LHCN-M2 (cell line): ENCODE measurements around the gene SLC13A5. TPM values are rescaled to one million over a fixed set of nuclear protein-coding genes. Genes with fewer than 3 reads are reported as not detected.

Source experiments
- DNase-seq: peaks from one replicate; pipeline ENCODE4 v3.0.0-alpha.2; 2012; ENCODE audit warnings: low read depth
- total RNA-seq: library from RNA; depleted of rRNA; stranded (reverse); fragments of >200 nt; gene quantifications from 2 replicates; pipeline ENCODE4 v1.2.3, GENCODE V29; 2014

Gene SLC13A5
- total RNA-seq, 1 experiment from 2014 or later: not detected

DNA sequence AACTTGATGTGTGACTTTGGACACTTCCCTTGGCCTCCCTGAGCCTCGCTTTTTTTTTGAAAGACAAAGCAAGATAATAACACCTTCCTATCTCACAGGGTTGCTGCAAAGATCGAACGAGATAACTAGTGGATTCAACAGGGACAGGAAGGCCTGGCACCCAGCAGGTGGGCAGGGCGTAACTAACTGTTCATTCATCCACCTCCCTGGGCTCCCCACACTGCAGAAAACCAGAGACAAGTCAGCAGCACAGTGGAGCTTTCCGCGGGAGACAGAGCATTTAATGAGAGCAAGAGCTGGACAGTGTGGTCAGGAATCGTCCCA, 28.7 kb downstream of the SLC13A5 start:
- no peak for DNase-seq

DNA sequence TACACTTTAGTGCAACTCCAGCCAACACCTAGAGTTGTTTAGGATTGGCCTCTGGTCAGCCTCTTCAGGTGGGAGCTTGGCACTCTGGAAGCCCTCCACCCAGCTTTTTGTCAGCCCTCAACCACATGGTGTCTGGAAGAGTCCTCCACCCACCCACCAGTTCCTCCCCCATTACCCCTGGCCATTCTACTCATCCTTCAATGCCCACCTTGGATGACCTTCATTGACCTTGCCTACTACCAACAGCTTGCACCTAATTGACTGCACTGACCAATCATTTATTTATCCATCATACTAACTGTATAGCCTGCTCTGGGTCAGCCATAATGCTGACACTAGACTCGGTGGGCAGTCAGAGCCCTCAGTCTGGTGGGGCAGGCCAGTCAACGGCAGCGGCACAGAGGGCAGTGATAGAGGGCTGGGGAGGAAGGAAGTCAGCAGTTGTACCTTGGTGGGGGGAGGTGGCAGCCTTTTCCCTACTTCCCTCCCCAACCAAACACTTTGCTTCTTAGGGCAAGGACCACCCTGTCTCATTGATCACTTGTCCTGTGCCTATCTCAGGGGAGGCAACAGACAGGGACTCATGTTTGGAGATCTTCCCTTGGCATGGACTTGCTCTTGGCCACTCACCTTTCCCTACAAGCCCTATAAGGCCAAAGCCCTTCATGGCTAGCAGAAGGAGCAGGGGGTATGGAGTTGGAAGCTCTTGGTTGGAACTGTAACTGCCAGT, 29.3 kb downstream of the SLC13A5 start:
- no peak for DNase-seq

GRCh38 chr17:6683081-6683684, 30.0 kb downstream of the SLC13A5 start:
- DNase-seq: no peak

DNA sequence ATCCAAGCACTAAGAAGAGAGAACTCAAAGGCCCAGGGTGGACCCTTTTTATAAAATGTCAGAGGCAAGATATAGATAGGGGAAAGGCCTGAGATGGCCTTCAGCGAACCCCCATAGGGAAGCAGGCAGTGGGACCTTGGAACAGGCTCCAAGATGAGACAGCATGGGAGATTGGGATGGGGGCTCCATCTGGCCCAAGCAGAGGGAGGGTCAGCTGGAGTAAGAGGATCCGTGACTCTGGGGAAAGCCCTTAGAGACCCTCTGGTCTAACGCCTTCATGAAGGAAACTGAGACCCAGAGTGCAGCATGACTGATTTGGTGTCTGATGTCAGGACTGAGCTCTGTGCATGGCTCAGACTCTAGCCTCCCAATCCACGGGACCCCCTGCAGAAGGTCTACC, 30.8 kb downstream of the SLC13A5 start:
- DNase-seq: no peak

DNA sequence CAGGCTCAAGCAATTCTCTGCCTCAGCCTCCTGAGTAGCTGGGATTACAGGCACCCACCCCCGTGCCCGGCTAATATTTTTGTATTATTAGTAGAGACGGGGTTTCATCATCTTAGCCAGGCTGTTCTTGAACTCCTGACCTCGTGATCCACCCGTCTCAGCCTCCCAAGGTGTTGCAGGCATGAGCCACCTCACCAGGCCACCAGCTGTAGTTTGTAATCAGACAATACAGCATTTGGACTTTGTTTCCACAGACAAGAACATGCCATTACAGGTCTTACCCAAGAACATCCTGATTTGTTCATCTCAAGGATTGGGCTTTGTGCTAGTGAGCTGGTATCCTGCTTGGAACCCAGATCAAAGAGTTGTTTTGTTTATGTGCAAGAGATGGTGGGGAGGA, 31.5 kb downstream of the SLC13A5 start:
- no peak for DNase-seq

- DNase-seq: no peak
Observed at GRCh38 chr17:6681176-6681575, 32.0 kb downstream of the SLC13A5 start.

GRCh38 chr17:6679241-6679640, 33.9 kb downstream of the SLC13A5 start:
- DNase-seq: no peak

DNA sequence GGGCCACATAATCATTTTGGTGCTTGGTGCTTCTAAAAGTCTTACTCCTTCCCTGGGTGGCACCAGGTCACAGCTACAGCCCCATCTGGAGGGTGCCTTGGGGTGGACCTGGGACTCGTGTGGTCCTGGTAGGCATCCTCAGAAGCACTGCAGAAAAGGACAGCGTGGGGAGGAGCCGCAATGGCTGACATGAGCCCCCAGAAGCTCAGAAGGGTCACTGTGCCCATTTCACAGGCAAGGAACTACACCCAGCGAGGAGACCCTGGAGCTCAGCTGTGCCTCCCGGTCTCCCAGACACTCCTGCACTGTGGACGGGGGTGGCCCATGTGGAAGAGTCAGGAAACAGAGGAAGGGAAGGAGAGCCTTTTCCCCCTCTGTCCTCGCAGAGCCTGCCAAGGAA, 35.2 kb downstream of the SLC13A5 start:
- DNase-seq: no peak

DNA sequence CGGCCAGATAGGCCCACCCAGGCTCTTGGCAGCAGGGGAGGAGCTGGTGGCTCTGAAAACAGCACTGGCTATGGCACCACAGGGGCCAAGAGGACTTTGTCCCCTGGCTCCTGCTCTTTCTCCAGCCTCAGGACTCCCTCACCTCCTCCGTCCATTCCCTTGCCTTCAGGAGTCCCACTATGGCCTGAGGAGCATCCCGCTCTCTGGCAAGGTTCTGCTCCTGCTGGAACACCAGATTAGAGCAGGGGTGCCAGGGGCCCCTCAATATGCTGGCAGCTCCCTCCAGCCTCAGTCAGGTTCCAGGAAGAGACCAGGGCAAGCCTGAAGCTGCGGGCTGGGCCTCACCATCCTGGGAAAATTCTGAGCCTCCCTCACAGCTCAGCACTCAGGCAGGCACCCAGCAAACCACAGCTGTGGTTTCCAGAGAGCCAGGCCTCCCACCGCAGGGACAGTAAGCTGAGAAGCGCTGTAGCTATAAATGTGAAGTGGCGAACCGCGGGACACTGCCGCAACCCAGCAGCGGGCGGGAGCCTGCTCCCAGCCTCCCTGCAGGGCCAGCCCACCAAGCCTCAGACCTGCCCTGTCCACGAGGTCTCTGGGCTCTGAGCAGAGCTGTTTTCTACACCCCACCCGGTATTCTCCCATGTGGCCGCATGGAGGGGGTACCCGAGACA, 35.9 kb downstream of the SLC13A5 start:
- peak; percentile 66 for DNase-seq

DNA sequence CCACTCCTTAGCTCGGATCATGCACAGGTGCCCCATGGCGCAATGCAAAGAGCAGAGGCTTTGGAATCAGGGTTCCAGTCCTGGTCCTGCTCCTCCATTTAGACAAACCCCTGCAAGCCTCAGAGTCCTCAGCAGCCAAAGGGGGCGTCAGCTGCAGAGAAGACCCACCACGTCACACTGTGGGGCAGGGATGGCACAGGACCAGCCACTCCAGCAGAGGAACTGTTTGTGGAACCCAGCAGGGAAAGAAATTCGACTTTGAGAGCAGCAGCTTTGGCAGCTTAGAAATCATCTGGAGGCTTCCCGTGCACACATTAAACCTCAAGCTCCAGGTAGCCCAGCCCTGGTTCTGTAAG, 36.4 kb downstream of the SLC13A5 start:
- DNase-seq: no peak

- no peak for DNase-seq
Observed at GRCh38 chr17:6675201-6675825, 37.9 kb downstream of the SLC13A5 start.

DNA sequence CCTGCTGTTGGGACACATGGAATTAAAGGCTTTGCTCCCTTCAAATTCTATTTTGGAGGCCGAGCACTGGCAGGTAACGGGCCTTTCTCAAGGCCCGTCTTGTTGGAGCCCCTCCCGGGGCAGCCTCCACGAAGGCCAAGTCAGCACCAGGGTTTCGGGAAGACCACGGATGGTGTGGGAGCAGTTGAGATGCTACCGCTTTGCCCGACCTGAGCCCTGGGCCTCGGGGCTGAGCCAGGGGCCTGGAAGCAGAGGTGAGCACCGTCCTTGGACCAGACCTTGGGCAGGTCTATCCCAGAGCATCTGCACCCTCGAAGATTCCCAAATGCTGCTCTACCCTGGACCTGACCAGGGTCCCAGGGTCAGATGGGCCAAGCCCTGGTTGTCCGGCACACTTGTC, 38.6 kb downstream of the SLC13A5 start:
- DNase-seq: no peak

DNA sequence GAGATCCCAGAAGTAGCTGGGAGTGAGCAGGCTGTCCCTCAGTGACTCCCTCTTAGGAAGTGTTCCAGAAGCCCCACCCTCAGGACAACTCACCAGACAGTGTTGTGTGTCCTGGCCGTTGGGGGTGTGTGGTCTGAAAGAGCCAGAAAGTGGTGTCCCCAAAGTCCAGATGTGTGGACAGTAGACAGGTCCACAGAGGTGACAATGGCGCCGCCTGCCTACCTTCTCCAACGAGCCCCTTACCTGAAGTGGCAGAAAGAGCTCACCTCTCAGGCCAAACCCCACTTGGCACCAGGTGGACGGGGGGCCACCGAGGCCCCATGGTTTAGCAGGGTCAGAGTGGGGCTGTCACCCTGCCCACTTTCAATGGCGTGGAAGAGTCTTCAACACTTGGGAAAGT, 41.7 kb downstream of the SLC13A5 start:
- DNase-seq: no peak

GRCh38 chr17:6670999-6671398, 42.2 kb downstream of the SLC13A5 start:
- no peak for DNase-seq

DNA sequence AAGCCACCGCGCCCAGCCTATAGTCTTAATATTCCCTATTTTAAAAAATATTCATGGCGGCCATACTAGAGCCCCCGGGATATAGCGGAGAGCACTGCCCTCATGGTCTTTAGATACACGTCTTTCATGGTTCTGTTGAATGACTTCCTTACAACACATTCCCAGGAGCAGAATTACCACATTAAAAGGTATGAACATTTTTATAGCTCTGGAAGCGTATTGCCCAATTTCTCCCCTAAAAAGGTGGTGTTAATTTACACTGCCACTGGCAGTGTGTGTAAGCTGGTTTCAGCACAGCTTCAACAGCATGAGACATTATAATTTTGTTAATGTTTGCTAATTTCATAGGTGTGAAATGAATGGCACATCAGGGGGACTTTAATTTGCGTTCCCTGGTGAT, 42.6 kb downstream of the SLC13A5 start:
- DNase-seq: no peak

GRCh38 chr17:6669479-6670212, 43.5 kb downstream of the SLC13A5 start:
- DNase-seq: no peak

- DNase-seq: no peak
Observed at GRCh38 chr17:6668727-6669425, 44.3 kb downstream of the SLC13A5 start.

- no peak for DNase-seq
Observed at GRCh38 chr17:6668219-6668618, 45.0 kb downstream of the SLC13A5 start.

GRCh38 chr17:6667516-6667915, 45.7 kb downstream of the SLC13A5 start:
- no peak for DNase-seq

- no peak for DNase-seq
Observed at GRCh38 chr17:6666557-6666956, 46.6 kb downstream of the SLC13A5 start.

DNA sequence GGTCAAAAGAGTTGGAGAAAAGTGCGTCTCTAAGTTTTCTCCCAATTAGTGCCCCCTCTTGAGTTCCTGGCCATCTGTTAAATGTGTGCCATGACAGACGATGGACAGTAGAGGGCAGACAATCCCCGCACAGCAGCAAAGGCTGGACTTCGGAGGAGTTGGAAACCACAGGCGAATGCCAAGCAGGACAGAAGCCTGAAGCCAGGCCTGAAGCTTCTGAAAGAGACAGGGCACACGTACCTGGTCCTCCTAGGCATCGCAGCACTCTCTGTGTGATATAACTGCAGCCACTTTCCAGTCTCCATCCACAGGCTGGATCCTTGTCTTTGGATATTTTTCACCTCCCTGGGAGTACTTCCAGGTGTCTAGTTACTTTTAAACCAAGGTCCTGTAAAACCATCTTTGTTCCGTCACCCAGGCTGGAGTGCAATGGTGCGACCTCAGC, 47.1 kb downstream of the SLC13A5 start:
- peak; percentile 70 for DNase-seq
